CD4-positive, alpha-beta T cell treated with Interleukin-21 for 1 hour (primary cell): ENCODE measurements around the gene WEE1.

Experiments used
- DNase-seq: peaks from one replicate; pipeline ENCODE4 v3.0.0-alpha.2; 2020

WEE1 gene

DNA sequence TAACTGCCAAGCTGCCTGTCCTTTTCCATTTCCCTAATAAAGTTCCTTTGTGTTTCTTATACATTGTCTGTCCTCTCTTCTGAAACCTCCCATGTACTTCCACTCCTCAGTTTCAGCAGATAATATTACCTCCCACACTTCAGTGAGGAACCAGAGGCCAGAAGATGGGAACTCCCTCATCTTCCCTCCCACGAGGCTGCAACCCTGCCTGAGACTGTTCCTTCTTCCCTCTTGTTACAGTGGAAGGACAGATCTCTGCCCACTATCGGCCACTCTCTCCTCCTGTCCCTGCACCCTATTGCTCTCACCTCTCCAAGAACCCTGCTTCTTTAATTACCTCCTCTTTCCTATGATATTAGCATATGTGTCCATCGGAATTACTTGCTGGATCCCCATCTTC lies 52.3 kb downstream of the WEE1 start:
- no peak for DNase-seq

GRCh38 chr11:9626496-9627394 lies 53.3 kb downstream of the WEE1 start:
- no peak for DNase-seq

- DNase-seq: no peak
Measured at GRCh38 chr11:9629064-9629463, 55.6 kb downstream of the WEE1 start.

GRCh38 chr11:9633679-9634078 lies 60.2 kb downstream of the WEE1 start:
- no peak for DNase-seq

DNA sequence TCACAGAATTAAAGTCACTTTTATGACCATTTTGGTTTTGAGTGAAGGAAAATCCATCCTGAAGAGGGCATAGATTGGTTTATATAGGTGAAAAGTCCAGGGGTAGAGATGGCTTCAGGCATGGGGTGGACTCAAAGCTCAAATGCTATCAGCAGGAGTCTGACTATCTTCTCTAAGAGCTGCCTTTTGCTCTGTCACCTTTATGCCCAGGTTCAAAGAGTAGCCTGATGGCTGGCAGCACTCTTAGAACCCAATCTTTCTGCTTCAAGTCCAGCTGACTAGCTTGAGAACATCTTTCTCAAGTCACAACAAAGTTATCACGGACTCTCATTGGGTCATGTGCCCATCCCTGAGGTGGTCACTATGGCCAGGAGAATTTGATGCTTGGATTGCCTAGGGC lies 63.2 kb downstream of the WEE1 start:
- DNase-seq: no peak

DNA sequence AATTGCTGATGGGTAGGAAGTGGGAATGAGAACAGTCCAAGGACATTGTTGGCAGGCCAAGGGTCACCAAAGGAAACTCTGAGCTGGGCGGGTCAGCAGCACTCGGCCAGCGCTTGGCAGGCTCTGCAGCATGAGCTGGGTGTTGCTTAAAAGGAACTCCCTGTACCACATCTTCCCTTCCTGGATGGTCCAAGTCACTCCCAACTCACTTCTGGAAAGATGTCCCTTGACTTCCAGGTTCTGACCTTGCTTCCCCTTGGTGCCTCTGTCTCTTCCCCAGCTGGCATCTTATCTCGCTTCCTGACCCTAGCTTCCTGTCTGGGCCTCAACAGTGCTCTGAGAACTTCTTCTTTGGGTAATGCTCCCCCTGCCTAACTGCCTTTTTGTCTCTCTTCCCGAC lies 65.6 kb downstream of the WEE1 start:
- DNase-seq: no peak
